WTC11 (cell line): Measurements from ENCODE around the gene FFAR3.

Experiments used
- CTCF ChIP-seq: fragments of 200-600 bp; IDR thresholded peaks from 2 replicates; pipeline ENCODE4 v1.8.0; 2022; ENCODE audit warnings: antibody characterized with exemption
- E2F4 ChIP-seq: sonication (generic); formaldehyde crosslinking; IDR thresholded peaks from 2 replicates; pipeline ENCODE4 v1.8.1; 2022; ENCODE audit warnings: low read depth, mild to moderate bottlenecking, moderate library complexity, missing genetic modification reagents, borderline replicate concordance
- JUN ChIP-seq: sonication (generic); formaldehyde crosslinking; IDR thresholded peaks from 2 replicates; pipeline ENCODE4 v1.8.0; 2023; ENCODE audit warnings: mild to moderate bottlenecking, missing genetic modification reagents
- KAT7 ChIP-seq: sonication (generic); formaldehyde crosslinking; IDR thresholded peaks from 2 replicates; pipeline ENCODE4 v1.8.1; 2023; ENCODE audit warnings: missing genetic modification reagents, mild to moderate bottlenecking, borderline replicate concordance
- TP53 ChIP-seq: sonication (generic); formaldehyde crosslinking; IDR thresholded peaks from 2 replicates; pipeline ENCODE4 v1.8.1; 2023; ENCODE audit warnings: mild to moderate bottlenecking, missing genetic modification reagents
- ZNF396 ChIP-seq: fragments of 250-450 bp; sonication (Bioruptor Pico); IDR thresholded peaks from 2 replicates; pipeline ENCODE4 v1.8.0; 2021; ENCODE audit warnings: mild to moderate bottlenecking, moderate library complexity, borderline replicate concordance

GRCh38 chr19:35332817-35333216, 25.4 kb upstream of the FFAR3 start:
- TF ChIP-seq CTCF (no peak), TP53 (no peak), ZNF396 (CRISPR knock-in tag) (no peak), E2F4 (no peak), KAT7 (CRISPR knock-in tag) (no peak), JUN (CRISPR knock-in tag) (no peak)
